Epithelial cell of prostate (primary cell): ENCODE results near the gene CCDC33.

Source experiments
- DNase-seq: peaks from one replicate; pipeline ENCODE4 v3.0.0-alpha.2; 2011; ENCODE audit warnings: low read depth, low spot score
- H3K27ac ChIP-seq: fragments of 450-650 bp; 2 replicates; pipeline ENCODE4 v1.5.1; 2017; ENCODE audit warnings: mild to moderate bottlenecking

The CCDC33 gene

DNA sequence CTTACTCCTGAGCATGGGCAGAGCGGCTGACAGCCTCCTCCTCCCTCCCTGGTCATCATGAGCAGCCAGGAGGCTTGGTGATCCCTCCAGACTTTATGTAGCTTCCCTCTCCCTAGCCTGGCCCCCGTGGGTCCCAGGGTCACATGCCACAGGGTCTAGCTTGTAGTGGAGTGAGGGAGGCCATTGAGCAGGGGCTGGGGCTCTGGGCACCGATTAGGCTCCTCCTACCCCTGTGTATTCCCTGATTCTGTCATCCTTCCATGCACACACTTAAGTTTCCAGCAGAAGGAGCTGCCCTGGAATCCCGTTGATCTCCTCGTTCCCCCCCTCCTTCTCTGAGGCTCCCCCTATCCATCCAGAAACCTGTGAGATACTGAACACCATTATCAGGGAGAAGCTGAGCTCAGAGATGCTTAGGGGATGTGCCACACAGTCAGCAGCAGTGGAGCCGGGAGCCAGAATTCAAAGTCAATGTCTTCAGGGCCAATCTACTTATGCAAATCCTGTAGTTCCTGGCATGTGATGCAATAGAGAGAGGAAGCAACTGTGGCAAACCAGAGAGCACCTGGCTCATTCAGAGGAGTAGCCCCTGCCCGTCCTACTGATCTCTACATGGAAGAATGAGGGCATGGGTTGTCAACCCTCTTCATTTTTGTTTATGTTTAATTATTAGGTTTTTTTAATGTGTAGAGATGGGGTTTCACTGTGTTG lies 17.2 kb downstream of the CCDC33 start:
- DNase-seq, result no peak
- H3K27ac ChIP-seq, result no peak overlapping the region

DNA sequence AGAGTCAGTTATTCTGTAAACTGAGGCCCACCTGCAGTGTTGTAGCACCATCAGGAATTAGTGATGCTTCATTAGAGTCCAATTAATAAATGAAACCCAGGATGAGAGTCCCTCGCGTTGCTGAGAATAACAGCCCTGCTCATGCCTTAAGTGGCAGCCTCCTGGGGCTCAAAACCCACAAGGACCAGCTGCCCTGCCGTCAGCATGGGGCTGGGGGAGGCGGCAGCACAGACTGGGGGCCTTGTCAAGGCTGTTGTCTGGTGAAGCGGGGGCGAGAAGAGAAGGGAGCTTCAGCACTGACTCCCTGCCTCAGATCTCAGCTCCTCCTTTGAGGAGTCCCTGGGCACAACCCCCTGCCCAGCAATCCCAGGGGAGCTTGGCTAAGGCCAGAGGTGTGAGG lies 21.0 kb downstream of the CCDC33 start:
- no peak overlapping the region for H3K27ac ChIP-seq

DNA sequence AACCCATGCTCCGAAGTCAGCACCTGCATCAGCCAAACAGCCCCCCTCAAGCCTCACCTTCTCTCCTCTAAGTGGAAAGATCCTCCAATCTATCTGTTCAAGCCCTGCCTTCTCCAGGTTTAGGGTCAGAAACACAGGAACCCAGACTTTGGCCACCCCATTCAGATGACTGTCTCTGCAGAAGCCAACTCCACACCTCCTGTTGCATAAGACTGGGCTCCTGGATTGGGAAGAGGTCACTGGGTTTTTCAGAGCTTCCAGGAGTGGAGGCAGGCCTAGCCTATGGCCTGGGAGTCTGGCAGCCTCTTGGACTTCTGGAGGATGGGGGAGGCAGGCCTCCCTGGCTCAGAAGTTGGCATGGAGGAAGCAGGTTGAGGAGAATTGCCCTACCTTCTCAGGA lies 21.5 kb downstream of the CCDC33 start:
- H3K27ac ChIP-seq, result no peak overlapping the region
- no peak for DNase-seq

More for the DNA sequence above, 21.0 kb downstream of the CCDC33 start:
- DNase-seq, result no peak

DNA sequence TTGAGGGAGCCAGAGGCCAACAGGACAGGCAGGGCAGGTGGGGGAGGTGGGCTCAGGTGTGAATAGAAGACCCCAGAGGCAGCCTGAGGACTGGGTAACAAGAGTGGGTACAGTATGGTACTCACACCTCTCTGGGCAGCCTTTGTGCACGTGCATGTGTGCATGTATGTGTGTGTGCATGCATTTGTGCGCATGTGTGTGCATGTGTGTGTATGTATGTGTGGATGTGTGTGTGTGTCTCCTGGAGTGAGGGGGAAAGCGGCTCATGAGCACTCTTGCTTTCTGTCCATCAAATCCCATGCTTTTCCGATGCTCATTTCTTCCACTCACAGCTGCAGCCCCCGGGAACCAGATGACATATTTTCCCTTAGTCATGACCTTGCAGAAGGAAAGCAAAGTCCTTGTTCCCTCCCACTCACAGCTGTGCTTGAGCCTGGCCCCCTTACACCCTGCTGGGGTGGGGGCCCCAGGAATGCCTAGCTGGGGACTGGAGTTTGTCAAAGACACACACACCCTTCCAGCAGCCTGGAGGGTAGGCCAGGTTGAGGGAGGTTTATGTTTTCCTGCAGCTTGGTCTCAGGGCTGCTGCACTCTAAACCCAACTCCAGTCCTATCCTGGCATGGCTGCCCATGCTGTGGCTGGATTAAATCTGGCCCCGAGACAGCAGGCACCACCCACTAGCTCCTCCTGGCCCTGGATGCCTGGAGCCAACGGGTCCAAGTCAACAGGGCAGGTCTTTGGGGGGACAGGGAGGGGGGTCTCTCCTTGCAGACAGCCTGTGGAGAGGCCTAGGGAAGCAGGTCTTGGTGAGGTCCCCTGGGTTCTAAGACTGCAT lies 22.5 kb downstream of the CCDC33 start:
- no peak for DNase-seq
- no peak overlapping the region for H3K27ac ChIP-seq

DNA sequence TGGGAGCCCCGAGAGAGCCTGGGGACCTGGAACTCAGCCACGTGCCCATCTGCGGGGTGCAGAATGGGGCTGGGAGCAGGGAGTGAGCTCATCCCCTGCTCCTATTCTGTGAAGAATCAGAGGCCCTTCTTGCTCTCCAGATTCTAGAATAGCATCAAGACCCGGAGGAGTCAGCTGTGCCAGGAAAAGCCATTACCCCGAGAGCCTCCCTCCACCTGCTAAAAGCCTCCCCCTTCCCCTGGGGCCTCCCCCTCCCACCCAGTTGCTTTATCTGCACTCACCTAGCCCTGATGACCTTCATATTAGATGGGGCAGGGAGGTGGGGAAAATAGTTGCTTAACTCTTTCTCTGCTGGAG lies 23.1 kb downstream of the CCDC33 start:
- no peak for DNase-seq
- H3K27ac ChIP-seq, result no peak overlapping the region

DNA sequence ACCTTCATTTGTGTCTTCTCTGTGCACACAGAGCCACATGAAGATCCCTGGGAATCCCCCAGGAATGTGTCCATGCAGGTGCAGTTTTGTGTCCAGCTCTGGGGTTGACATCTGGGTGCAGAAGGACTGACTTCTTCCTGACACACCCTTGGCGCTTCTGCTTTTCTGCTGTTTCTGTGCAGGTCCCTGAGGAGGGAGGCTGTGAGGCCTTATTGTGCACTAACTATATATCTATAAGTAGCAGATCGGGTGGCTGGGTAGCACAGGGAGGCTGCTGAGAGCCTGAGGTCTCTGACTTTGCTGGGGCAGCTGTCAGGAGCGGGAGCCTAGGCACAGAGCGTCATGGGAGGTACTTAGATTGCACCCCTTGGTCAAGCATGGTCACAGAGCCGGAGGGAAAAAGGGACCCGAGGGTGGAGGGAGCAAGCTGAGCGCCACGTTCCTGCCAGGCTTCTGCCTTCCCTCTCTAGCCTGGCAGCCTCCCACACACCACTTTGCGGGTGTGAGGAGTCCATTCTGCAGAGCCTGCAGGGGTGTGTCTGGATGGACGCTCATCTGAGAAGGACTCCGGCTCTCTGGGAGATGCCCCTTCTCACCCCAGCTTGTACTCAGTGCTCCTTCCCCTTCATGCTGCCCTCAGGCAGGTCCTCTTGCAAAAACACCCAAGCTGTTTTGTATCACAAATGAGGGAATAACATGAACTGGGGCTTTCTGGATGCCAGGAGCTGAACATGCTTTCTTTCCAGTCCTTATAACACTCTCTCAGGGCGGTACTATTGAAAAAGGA lies 23.9 kb downstream of the CCDC33 start:
- no peak overlapping the region for H3K27ac ChIP-seq
- no peak for DNase-seq

DNA sequence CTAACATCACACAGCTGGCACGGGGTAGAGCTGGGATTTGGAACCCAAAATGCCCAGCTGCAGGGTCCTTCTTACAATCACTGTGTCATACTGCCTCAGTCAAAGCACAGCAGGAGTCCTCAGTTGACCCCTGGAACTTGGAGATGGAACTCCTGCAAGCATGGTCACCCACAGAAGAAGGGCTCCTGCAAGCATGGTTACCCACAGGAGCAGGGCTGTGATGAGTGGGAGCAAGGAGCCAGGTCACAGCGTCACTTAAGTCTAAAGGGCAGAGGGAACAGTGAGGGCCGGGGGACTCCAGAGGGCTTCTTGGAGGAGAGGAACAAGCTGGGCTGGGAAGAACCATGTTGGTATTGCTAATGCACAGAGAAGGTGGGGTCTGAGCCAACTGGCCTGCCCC lies 24.9 kb downstream of the CCDC33 start:
- no peak overlapping the region for H3K27ac ChIP-seq
- no peak for DNase-seq

DNA sequence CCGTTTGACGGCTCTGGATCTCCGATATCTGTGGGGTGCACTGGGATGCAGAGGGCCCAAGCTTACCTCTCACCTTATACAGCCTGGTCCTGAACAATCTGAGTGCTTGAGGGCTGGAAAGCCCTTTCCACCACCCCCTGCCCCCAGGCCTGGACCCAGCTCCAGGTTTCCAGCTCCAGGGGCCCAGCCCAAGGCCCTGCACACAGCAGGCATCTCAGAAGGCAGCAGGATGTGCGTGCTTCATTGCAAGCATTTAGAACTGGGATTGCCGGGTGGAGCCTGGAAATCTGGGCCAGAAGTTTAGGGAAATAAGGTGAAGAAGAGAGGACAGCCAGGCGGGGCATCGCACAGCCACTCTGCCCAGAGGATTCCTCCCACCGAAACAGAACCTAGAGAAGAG lies 25.6 kb downstream of the CCDC33 start:
- DNase-seq, result no peak
- no peak overlapping the region for H3K27ac ChIP-seq

DNA sequence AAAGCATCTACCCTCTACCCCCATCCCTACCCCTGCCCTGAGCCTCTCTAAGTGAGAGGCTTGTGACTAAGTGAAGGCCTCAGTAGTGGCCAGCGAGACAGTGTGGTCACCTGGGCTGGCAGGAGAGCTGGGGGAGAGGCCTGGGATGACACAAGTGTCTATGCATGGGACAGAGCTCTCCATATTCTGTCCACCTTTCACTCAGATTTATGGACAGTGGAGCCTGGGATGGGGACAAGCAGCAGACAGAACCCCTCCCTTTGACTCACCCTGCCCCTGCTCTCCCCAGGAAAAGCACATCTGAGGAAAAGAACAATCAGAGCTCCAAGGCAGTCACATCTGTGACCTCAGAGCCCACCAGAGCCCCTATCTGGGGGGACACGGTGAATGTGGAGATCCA lies 26.0 kb downstream of the CCDC33 start:
- no peak for DNase-seq
- H3K27ac ChIP-seq, result no peak overlapping the region

DNA sequence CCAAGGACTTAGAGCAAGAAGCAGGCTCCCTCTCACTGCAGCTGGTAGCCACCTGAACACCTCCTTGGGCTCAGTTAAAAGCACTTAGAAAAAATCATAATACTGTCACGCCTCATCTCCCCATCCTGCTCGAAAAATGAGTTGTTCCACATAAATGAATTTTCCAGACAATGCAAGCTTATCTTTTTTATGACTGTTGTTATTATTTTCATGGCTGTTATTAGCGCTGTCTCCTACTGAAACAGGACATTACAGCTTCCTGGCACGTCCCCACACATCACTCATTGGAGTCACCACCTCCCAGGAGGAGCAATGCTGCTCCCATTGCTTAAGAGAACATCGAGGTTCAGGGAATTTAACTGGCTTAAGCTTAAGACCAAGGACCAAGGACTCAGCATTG lies 26.5 kb downstream of the CCDC33 start:
- no peak overlapping the region for H3K27ac ChIP-seq
- no peak for DNase-seq

DNA sequence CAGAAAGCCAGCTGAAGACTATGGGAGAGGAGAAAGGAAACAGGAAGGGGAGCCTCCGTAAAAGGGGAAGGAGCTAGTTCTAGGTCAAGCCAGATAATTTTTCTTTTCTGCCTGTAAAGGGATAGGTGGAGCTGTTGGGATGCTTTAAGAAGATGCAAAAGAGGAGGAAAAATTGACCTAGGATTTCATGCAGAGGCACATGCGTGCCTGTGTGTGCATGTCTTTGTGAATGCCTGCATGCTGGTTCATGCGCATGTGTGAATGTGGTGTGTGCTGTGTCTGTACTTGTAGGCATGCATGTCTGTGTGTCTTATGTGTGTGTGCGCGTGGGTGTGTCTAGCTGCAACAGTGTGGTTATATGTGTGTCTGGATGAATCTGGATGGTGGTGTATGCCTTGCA lies 27.3 kb downstream of the CCDC33 start:
- peak; percentile 10 for DNase-seq
- no peak overlapping the region for H3K27ac ChIP-seq

DNA sequence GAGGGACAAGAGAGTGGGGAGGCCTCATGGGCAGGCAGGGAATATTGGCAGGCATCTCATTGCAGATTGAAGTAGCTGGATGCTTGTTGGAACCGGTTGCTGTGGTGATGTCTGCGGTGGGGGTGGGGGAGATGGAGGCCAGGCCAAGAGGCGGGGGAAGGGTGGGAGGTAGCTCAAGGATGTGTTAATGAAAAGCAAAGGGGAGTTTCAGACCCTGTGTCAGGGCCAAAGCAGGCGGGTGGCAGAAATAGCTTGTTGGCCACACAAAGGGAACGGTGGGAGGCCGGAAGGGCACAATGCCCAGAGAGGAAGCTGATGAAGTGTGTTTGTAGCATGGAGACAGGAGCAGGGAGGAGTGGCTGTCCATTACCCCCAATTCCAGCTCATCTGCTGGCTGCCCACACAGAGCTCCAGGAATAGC lies 28.0 kb downstream of the CCDC33 start:
- H3K27ac ChIP-seq, result no peak overlapping the region
- no peak for DNase-seq

DNA sequence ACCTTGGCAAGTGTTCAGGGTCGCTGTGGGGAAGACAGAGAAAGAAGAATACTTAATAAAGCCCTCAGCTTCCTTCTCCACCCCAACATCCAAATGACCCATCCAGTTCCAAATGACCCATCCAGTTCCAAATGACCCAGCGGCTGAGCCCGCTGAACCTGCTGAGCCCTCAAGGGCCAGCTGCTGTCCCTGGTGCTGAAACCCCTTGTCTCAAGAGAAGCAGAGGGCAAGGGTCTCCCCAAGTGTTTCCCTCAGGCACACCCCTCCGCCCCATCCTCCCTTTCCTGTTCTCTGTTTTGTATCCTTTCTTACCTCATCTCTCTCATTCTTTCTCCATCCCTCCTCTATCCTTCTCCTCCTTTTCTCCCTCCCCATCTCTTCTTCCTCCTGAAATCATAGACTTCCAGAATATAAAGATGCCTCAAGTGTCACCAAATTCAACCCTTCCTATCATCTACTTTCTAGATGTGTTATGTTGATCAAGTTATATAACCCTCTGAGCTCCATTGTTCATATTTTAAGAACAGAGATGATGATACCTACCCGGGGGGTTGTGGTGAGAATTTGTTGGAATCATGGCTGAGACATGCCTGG lies 29.0 kb downstream of the CCDC33 start:
- no peak overlapping the region for H3K27ac ChIP-seq
- DNase-seq, result no peak

DNA sequence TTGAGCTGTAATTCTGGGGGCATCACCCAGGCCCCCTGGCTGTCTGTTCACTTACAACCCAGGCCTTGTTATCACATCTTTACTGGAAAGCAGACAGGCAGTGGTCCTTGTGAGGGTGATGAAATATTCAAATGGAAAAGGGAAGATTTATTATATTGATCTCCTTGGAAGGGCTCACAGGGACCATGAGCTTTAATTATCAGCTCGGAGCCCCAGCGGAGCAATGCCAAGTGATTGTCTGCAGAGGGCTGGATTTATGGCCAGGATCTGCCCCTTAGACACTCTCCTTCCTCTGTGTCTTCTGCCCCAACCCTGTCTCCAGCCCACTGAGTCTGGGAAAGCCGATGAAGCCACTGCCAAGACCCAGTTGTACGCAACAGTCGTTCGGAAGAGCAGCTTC lies 31.9 kb downstream of the CCDC33 start:
- no peak for DNase-seq
- H3K27ac ChIP-seq, result no peak overlapping the region

DNA sequence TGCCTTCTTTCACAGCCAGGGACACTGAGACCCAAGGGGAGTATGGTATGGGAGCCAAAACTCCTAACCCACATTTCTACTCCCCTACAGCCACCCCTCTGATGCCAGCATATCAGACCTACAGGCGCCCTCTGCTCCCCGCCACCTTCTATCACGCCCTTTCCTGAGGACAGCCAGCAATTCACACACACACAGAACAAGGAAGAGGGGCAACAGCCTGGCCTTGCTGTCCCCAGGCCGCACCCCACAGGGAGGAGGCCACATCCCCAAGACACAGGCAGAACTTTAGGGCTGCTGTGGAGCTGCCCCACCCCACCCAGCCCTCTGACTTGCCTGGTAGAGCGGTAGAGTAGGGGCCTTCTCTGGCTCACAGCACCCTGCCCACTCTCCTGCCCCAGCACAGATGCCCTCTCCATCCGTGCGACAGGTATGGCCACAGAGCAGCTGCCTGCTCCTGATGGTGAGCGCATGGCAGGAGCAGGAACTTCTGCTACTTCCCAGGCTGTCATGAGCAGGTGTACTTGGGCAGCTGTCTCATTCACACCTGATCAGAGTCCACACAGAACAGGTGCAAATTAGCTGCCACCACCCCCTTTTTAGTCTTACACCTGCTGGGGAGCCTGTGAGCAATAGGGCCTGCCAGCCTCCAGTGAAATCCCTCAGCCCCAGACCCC lies 33.4 kb downstream of the CCDC33 start:
- no peak overlapping the region for H3K27ac ChIP-seq

DNA sequence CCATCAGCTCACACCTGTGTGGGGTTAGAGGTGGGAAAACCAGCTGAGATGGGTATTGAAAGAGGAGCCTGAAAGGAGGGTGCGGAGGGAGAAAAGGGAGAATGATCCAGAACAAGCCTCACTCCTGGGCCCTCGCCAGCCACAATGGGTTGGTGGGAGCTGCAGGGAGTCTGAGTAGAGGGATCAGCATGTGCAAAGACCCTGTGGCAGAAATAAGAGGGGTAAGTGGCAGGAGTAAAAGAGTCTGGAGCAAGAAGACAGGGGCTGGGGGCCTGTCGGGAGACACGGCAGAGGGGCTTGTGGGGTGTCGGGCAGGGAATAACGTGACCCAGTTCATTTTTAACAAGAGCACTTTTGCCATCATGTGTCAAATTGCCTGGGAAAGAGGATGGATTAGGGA lies 34.0 kb downstream of the CCDC33 start:
- DNase-seq, result no peak
- H3K27ac ChIP-seq, result no peak overlapping the region

More for the DNA sequence above, 33.4 kb downstream of the CCDC33 start:
- no peak for DNase-seq

DNA sequence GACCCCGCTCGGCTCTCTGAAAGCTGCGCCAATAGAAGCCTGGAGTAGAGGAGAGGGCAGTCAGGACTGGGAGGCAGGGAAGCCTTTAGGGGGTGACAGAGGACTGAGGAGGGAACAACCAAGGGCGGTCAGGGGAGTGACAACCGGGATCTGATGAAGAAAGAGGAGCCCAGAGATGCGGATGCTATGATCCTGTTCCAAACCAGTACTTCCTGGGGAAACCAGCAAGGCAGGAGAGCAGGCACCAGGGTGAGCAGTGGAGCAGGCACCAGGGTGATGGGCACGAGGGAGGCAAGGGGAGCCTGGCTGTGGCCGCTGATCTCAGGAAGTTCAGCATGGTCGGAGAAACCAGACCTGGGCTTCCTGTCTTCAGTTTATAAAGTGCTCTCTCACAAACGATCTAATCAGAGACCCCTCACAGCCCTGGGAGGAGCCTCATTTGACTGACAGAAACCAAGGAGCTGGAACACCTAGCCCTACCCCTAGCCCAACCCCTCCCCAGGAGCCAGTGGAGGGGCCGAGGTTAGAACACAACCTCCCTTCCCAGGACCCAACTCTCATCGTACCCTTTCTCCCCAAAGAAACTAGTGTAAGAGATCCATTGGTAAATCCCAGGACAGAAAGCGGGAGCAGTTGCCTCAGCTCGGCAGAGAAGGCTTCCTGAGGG lies 34.9 kb downstream of the CCDC33 start:
- DNase-seq, result no peak
- H3K27ac ChIP-seq, result no peak overlapping the region

DNA sequence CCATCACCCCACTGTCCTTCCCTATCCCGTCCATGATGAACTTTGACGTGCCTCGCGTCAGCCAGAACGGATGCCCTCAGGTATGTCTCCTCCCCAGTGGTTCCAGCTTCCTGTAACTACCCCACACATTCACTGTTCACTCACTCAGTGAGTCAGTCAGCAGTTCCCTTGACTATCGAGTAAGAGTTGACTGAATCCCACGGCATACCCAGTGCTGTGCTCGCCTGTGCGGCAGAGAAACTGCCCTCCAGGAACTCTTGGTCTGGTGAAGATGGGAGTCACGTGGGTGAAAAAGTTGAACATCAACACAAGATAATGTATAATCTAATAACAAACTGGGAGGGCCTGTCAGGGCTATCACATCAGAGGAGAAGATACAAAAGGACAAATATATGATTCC lies 36.7 kb downstream of the CCDC33 start:
- no peak for DNase-seq

DNA sequence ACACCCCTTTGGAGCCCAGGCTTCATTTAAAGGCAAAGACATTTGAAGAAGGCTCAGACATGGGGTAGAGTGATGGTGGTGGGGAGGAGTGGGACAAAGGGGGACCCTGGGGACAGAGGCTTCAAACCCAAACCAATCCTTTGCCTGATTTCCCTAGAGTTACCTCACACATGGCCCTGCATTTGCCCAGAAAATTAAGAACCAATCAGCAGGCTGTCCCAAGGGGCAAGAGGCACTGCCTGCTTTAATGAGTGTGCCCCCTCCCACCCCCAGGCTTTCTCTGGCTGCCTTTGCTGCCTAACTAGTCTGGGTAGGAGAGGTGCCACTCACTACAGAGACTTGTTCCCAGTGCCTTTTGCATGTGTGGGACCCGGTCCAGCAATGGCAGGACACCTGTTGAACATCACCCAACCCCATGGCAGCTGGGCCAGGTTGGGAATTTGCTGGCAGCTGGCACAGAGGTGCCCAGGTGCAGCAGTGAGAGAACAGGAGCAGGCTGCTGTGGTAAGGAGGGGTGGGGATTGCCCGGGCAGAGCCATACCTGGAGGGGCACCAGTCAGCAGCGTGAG lies 38.4 kb downstream of the CCDC33 start:
- no peak for DNase-seq
- no peak overlapping the region for H3K27ac ChIP-seq

More for the DNA sequence above, 36.7 kb downstream of the CCDC33 start:
- no peak overlapping the region for H3K27ac ChIP-seq
